Suprapubic skin (tissue), 2 donors: ENCODE results near the gene LRRC27.

Experiments used
- EP300 ChIP-seq: sonication (generic); formaldehyde crosslinking; IDR thresholded peaks from one replicate; pipeline ENCODE4 v1.6.1; 2017; ENCODE audit warnings: antibody characterized with exemption
- POLR2A ChIP-seq, 2 donors: fragments of 450-650 bp; IDR thresholded peaks; one replicate each; pipeline ENCODE4 v1.6.1; 2017; ENCODE audit warnings: antibody characterized with exemption in 2 of 2, mild to moderate bottlenecking in 2 of 2, moderate library complexity in 2 of 2

DNA sequence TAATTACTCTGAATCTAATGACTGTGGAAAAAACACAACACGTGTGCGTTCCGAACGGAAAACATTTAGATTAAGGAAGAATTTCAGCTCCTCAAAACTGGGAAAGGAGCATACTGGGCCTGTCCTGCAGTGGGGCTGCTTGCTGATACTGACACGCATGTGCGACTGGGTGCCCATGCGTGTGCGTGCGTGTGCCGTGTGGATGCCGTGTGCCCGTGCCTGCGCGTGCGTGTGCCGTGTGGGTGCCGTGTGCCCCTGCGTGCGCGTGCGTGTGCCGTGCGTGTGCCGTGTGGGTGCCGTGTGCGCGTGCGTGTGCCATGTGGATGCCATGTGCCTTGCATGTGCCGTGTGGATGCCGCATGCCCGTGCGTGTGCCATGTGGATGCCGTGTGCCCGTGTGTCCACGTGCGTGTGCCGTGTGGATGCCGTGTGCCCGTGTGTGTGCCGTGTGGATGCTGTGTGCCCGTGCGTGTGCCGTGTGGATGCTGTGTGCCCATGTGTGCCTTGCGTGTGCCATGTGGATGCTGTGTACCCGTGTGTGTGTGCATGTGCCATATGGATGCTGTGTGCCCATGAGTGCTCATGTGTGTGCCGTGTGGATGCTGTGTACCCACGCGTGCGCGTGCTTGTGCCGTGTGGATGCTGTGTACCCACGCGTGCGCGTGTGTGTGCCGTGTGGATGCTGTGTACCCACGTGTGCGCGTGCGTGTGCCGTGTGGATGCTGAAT, 93.2 kb downstream of the LRRC27 start:
- no peak for TF ChIP-seq EP300
- TF ChIP-seq POLR2A (IDR thresholded peaks at IDR 0.05): no peak
